ENCODE measurements around the gene CD44. TPM values are rescaled to one million over a fixed set of nuclear protein-coding genes. Genes with fewer than 3 reads are reported as not detected.
"Not testable (repeated sequence)": the region's sequence is repeated elsewhere in the genome, so short reads cannot be mapped to it uniquely, and the experiment has no call there.

Gene CD44
- total RNA-seq, 1 donor: 647 TPM

DNA sequence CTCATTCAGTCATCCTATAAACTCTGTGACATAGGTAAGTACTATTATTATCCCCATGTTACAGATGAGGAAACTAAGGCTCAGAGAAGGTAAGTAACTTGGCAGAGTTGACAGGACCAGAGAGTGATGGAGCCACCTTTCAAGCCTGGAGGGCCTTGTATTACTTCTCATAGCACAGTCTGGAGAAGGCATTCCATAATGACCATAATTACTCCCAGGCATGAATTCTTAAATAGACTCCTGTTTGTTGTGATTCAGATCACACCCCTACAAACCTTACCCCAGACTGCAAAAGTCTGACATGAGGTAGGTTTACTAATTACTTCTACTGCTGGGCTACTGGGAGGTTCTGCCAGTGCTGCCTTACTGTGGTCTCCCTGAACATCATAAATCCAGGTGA lies 77.0 kb downstream of the CD44 start:
- no peak for DNase-seq (ENCODE audit: low read depth)
- no peak for TF ChIP-seq CTCF (IDR thresholded peaks at IDR 0.05; ENCODE audit: insufficient read depth, low read depth, low read length)
- no peak overlapping the region for H3K4me3 ChIP-seq (ENCODE audit: low read depth, low read length)

DNA sequence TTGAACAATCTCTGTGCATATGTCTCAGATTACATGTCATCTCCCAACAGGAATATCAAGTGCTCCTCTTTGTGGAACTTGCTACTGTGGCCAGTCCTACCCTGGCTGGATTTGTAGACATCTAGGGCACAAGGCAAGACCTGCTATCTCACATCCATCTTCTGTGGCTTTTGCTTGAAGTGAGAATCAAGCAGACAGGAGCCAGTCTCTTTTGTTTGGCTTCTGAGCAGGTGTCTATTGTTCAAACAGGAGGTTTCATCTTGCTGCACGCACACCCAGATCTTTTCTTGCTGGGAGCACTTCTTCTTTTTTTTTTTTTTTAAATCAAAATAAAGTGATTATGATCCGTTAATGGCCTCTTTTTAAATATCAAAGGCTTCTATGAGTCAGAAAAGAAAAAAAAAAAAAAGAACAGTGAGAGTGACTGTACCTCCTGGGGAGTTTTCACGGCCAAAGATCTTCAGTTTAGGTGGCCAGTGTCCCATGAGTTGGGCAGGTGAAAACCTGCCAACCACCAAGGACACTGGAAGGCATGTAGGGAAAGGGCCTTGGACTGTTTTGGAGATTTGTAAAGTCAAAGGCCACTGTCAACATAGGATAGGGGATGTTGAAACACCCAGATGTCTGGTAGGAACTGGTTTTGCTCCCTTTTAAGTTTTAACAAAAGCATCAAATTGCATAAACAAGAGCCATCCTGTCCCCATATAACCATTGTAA lies 78.1 kb downstream of the CD44 start:
- no peak for TF ChIP-seq CTCF (IDR thresholded peaks at IDR 0.05; ENCODE audit: insufficient read depth, low read depth, low read length)
- H3K4me3 ChIP-seq (ENCODE audit: low read depth, low read length): no peak overlapping the region
- peak; percentile 66 for DNase-seq (ENCODE audit: low read depth)

GRCh38 chr11:35218956-35219355 lies 80.0 kb downstream of the CD44 start:
- peak; percentile 40 for DNase-seq (ENCODE audit: low read depth)
- no peak for TF ChIP-seq CTCF (IDR thresholded peaks at IDR 0.05; ENCODE audit: insufficient read depth, low read depth, low read length)
- no peak overlapping the region for H3K4me3 ChIP-seq (ENCODE audit: low read depth, low read length)

GRCh38 chr11:35223371-35223796 lies 84.4 kb downstream of the CD44 start:
- DNase-seq (ENCODE audit: low read depth): peak; percentile 84
- TF ChIP-seq CTCF (IDR thresholded peaks at IDR 0.05; ENCODE audit: insufficient read depth, low read depth, low read length): no peak
- no peak overlapping the region for H3K4me3 ChIP-seq (ENCODE audit: low read depth, low read length)

DNA sequence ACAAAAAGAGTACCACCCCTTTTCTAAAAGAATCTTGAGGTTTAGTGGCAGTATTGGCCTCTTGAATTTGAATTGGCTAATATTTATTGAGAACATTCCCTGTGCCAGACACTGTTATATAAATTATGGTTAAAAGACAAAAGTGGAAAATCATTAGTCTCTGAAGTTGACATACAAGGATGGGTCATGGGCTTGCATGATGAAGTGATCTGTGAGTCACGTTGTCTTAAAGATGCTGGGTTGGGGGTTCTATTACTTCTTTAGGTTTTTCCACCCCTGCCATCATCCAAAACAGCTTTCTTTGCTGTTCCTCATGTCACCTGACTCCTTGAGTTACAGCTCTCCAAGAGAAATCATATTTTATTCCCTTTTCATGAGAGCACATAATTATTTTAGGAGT lies 85.0 kb downstream of the CD44 start:
- H3K4me3 ChIP-seq (ENCODE audit: low read depth, low read length): no peak overlapping the region
- no peak for DNase-seq (ENCODE audit: low read depth)
- TF ChIP-seq CTCF (IDR thresholded peaks at IDR 0.05; ENCODE audit: insufficient read depth, low read depth, low read length): no peak

GRCh38 chr11:35225946-35226520 lies 87.1 kb downstream of the CD44 start:
- H3K4me3 ChIP-seq (ENCODE audit: low read depth, low read length): no peak overlapping the region
- no peak for TF ChIP-seq CTCF (IDR thresholded peaks at IDR 0.05; ENCODE audit: insufficient read depth, low read depth, low read length)
- no peak for DNase-seq (ENCODE audit: low read depth)

- DNase-seq (ENCODE audit: low read depth); H3K4me3 ChIP-seq (ENCODE audit: low read depth, low read length): not testable (repeated sequence)
Measured at GRCh38 chr11:35226756-35227155, 87.8 kb downstream of the CD44 start.

Data from fibroblast of villous mesenchyme (primary cell).